MM.1S (cell line): ENCODE results near the gene DCTN3.

ENCODE experiments used
- DNase-seq: peaks from one replicate; pipeline ENCODE4 v3.0.0-alpha.2; 2015
- H2AFZ ChIP-seq: fragments of 300-600 bp; sonication (generic); 2 replicates; pipeline ENCODE4 v1.6.0; 2016; ENCODE audit warnings: antibody characterized with exemption, low read length
- H3F3A ChIP-seq: fragments of 300-600 bp; sonication (generic); 2 replicates; pipeline ENCODE4 v1.6.1; 2016; ENCODE audit warnings: mild to moderate bottlenecking, antibody characterized with exemption, low read length, moderate library complexity, mixed read lengths; ENCODE audit not compliant: insufficient read depth
- H3K27ac ChIP-seq: fragments of 300-600 bp; sonication (generic); 2 replicates; pipeline ENCODE4 v1.5.1; 2016; ENCODE audit warnings: mild to moderate bottlenecking, low read length
- H3K27me3 ChIP-seq: fragments of 300-600 bp; sonication (generic); replicated peaks from 2 replicates; pipeline ENCODE4 v1.6.0; 2016; ENCODE audit warnings: low read length; ENCODE audit not compliant: insufficient read depth
- H3K36me3 ChIP-seq: fragments of 300-600 bp; sonication (generic); replicated peaks from 2 replicates; pipeline ENCODE4 v1.6.1; 2016; ENCODE audit warnings: mild to moderate bottlenecking, low read length, mixed read lengths; ENCODE audit not compliant: insufficient read depth
- H3K4me1 ChIP-seq: fragments of 300-600 bp; sonication (generic); 2 replicates; pipeline ENCODE4 v1.6.1; 2016; ENCODE audit warnings: low read length, mixed read lengths
- H3K4me2 ChIP-seq: fragments of 300-600 bp; sonication (generic); 2 replicates; pipeline ENCODE4 v1.6.0; 2016; ENCODE audit warnings: low read depth, low read length
- H3K4me3 ChIP-seq: fragments of 300-600 bp; sonication (generic); 2 replicates; pipeline ENCODE4 v1.5.1; 2016; ENCODE audit warnings: low read length, mixed read lengths
- H3K79me2 ChIP-seq: fragments of 300-600 bp; sonication (generic); 2 replicates; pipeline ENCODE4 v1.6.1; 2016; ENCODE audit warnings: mixed run types, low read length, mixed read lengths
- H3K9ac ChIP-seq: fragments of 300-600 bp; sonication (generic); 2 replicates; pipeline ENCODE4 v1.6.1; 2016; ENCODE audit warnings: low read length, mixed read lengths
- H3K9me2 ChIP-seq: fragments of 300-600 bp; sonication (generic); replicated peaks from 2 replicates; pipeline ENCODE4 v1.6.1; 2016; ENCODE audit warnings: mild to moderate bottlenecking, low read length, mixed read lengths; ENCODE audit not compliant: insufficient read depth
- H3K9me3 ChIP-seq: fragments of 300-600 bp; sonication (generic); replicated peaks from 2 replicates; pipeline ENCODE4 v1.6.1; 2016; ENCODE audit warnings: mild to moderate bottlenecking, low read length, mixed read lengths; ENCODE audit not compliant: insufficient read depth
- H4K20me1 ChIP-seq: fragments of 300-600 bp; sonication (generic); 2 replicates; pipeline ENCODE4 v1.6.1; 2016; ENCODE audit warnings: mild to moderate bottlenecking, low read length, moderate library complexity, mixed read lengths; ENCODE audit not compliant: insufficient read depth
- CTCF ChIP-seq: fragments of 300-600 bp; sonication (generic); IDR thresholded peaks from 2 replicates; pipeline ENCODE4 v1.5.1; 2016; ENCODE audit warnings: antibody characterized with exemption, low read length, mixed read lengths
- EZH2 ChIP-seq: fragments of 300-600 bp; sonication (generic); optimal IDR thresholded peaks from 2 replicates; pipeline ENCODE3; 2017; ENCODE audit warnings: low read depth, mild to moderate bottlenecking, antibody characterized with exemption, low read length, mixed read lengths
- EZH2phosphoT487 ChIP-seq: fragments of 300-600 bp; sonication (generic); IDR thresholded peaks from 2 replicates; pipeline ENCODE4 v1.6.1; 2018; ENCODE audit warnings: antibody characterized with exemption, low read length

The DCTN3 gene

GRCh38 chr9:34652602-34653000 lies 32.3 kb upstream of the DCTN3 start:
- Histone ChIP-seq H3K27me3 (no peaks in the 10 kb centered on the region), H4K20me1 (no peaks in the 10 kb centered on the region), H3K4me3 (peak overlapping the region; percentile 42), H3K4me1 (peaks cover 7% of the 10 kb centered on the region), H3K4me2 (peak overlapping the region; percentile 64), H3F3A (peaks cover 4% of the 10 kb centered on the region; the same call in 1 of the 2 replicates), H3K36me3 (0 out of 2 replicates have a peak, but pooled peaks cover 3% of the 10 kb centered on the region), H3K27ac (no peak overlapping the region), H3K79me2 (peaks cover 15% of the 10 kb centered on the region), H3K9me2 (no peaks in the 10 kb centered on the region), H3K9ac (no peak overlapping the region; the same call in 1 of the 2 replicates), H2AFZ (no peak overlapping the region), H3K9me3 (no peaks in the 10 kb centered on the region)
- DNase-seq: no peak
- no peak for TF ChIP-seq EZH2phosphoT487
- TF ChIP-seq EZH2: no peak
- no peak for TF ChIP-seq CTCF

GRCh38 chr9:34651876-34652601 lies 31.7 kb upstream of the DCTN3 start, which contains the start of gene IL11RA:
Gene IL11RA, plus strand, starts transcription at chr9:34652185. Its CDS starts 3,033 bp downstream, at chr9:34655218.
- Histone ChIP-seq H3K9ac (peak within 1 kb of the TSS; percentile 14; the same call in 1 of the 2 replicates), H3K27ac (no peak within 1 kb of the TSS; the same call in 1 of the 2 replicates), H3K9me2 (no peaks in the 10 kb centered on the region), H3K4me1 (peaks cover 10% of the 10 kb centered on the region), H2AFZ (0 out of 2 replicates have a peak within 1 kb of the TSS, but pooled peaks have one; percentile 27), H4K20me1 (no peaks in the 10 kb centered on the region), H3K9me3 (no peaks in the 10 kb centered on the region), H3K79me2 (peaks cover 21% of the 10 kb centered on the region), H3K4me3 (peak within 1 kb of the TSS; percentile 42), H3K27me3 (no peaks in the 10 kb centered on the region), H3K4me2 (peak within 1 kb of the TSS; percentile 64), H3F3A (peaks cover 6% of the 10 kb centered on the region), H3K36me3 (0 out of 2 replicates have a peak, but pooled peaks cover 3% of the 10 kb centered on the region)
- DNase-seq: peak; percentile 41
- no peak for TF ChIP-seq EZH2
- no peak for TF ChIP-seq EZH2phosphoT487
- no peak for TF ChIP-seq CTCF

- H3K27ac ChIP-seq: no peak overlapping the region; the same call in 1 of the 2 replicates
- no peak overlapping the region for H2AFZ ChIP-seq
- DNase-seq: no peak
These were observed 31.0 kb upstream of the DCTN3 start for GRCh38 chr9:34651321-34651720.

More at GRCh38 chr9:34651321-34651720, 31.0 kb upstream of the DCTN3 start:
- no peak for TF ChIP-seq EZH2phosphoT487
- no peak for TF ChIP-seq EZH2
- no peak for TF ChIP-seq CTCF
- H3K4me2 ChIP-seq: no peak overlapping the region
- H3K79me2 ChIP-seq: peaks cover 22% of the 10 kb centered on the region
- H3F3A ChIP-seq: peaks cover 12% of the 10 kb centered on the region
- H3K9me3 ChIP-seq: no peaks in the 10 kb centered on the region
- H4K20me1 ChIP-seq: no peaks in the 10 kb centered on the region
- H3K36me3 ChIP-seq: 0 out of 2 replicates have a peak, but pooled peaks cover 3% of the 10 kb centered on the region
- H3K27me3 ChIP-seq: no peaks in the 10 kb centered on the region
- peaks cover 10% of the 10 kb centered on the region for H3K4me1 ChIP-seq
- 0 out of 2 replicates have a peak overlapping the region, but pooled peaks have one; percentile 14 for H3K9ac ChIP-seq
- H3K4me3 ChIP-seq: no peak overlapping the region
- no peaks in the 10 kb centered on the region for H3K9me2 ChIP-seq
